NCI-H226 (cell line): ENCODE results near the gene HS6ST1.

Experiments used
- DNase-seq: peaks from one replicate; pipeline ENCODE4 v3.0.0-alpha.2; 2015

Gene HS6ST1

DNA sequence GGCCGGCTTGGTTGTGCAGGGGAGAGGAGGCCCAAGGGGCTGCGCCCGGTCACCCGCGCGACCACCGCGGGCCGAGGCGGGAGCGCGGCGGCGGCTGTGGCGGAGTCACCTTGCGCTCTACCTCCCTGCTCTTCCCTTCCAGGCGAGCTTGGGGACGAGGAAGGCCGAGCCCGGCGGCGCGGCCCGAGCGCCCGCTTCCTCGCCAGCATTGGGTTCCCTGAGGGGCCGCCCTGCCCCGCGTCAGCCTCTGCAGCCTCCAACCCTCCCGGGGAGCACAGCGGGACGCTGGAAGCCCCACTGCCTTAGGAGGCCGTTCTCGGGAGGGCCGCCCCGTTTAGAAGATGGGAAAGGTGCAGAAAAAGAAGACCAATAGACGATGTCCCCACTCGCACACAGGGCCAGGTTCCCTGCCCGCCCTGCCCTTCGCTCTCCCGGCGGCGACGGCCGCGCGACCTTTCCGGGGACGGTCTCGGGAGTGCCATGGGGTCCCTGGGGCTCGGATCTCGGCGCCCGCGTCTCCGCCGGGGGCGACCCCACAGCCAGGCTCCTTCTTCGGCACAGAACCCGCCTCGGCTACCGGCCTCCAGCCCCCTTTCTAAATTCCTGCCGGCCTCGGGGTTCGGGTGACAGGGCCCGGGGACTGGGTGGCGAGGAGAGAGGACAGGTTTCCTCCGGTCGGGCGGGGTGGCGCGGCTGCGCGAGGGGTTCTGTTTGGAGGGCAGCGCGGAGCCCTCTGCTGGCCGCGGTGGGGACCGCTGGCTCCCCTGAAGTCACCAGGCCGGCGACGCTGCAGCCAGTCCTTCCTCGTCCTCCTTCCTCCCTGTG lies 85.5 kb downstream of the HS6ST1 start:
- DNase-seq, result peak; percentile 41

DNA sequence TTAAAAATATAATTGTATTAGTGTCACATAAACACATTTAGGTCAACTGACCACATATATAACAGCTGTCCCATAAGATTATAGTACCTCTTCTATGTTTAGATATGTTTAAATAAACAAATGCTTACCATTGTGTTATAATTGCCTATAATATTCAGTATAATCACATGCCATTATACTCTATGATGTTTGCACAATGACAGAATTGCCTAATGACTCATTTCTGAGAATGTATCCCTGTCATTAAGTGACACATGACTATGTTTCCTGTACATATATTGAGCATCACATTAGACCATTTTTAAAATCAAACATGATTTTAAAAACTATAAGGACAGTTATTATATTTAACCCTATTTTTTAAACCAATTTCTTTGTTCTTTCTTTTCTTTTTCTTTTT lies 89.8 kb downstream of the HS6ST1 start:
- DNase-seq, result no peak

GRCh38 chr2:128227862-128228261 lies 90.8 kb downstream of the HS6ST1 start:
- no peak for DNase-seq

- DNase-seq, result no peak
These were observed 98.8 kb downstream of the HS6ST1 start for GRCh38 chr2:128219891-128220290.

DNA sequence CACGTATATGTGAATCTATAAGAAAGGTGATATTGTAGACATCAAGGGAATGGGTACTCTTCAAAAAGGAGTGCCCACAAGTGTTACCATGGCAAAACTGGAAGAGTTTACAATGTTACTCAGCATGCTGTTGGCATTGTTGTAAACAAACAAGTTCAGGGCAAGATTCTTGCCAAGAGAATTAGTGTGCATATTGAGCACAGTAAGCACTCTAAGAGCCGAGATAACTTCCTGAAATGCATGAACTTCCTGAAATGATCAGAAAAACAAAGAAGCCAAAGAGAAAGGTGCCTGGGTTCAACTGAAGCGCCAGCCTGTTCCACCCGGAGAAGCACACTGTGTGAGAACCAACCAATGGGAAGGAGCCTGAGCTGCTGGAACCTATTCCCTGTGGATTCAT lies 101.0 kb downstream of the HS6ST1 start:
- no peak for DNase-seq

GRCh38 chr2:128215897-128216642 lies 102.6 kb downstream of the HS6ST1 start:
- no peak for DNase-seq
